ENCODE data around the gene CREB3. TPM values are rescaled to one million over a fixed set of nuclear protein-coding genes. Genes with fewer than 3 reads are reported as not detected.

The CREB3 gene
- total RNA-seq, 4 donors from 2014 or later = 17.8 to 39.6 (median 26.2) TPM

DNA sequence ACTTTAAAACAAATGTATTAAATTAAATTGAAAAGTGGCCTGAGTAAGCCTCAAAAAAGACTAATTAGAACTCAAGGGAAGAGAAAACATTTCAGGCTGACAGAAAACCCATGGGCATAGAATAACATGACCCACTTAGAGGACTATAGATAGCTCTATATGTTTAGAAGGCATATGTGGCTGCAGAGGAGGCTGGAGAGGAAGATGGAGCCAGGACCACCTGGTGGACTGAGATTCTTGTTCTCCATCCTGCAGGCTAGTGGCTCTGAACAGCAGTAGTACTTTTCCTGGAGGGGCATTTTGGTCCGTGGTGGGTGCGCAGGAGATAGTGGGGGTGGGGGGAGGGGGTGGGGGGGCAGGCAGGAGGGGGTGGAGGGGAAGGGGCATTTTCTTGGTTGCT, 48.6 kb downstream of the CREB3 start:
- H3K4me3 ChIP-seq = no peak overlapping the region
- no peak for ATAC-seq
- H3K27ac ChIP-seq = no peak overlapping the region
- no peaks in the 10 kb centered on the region for H3K36me3 ChIP-seq
- no peak for TF ChIP-seq POLR2A (IDR thresholded peaks at IDR 0.05)
- TF ChIP-seq, protein P1, sequence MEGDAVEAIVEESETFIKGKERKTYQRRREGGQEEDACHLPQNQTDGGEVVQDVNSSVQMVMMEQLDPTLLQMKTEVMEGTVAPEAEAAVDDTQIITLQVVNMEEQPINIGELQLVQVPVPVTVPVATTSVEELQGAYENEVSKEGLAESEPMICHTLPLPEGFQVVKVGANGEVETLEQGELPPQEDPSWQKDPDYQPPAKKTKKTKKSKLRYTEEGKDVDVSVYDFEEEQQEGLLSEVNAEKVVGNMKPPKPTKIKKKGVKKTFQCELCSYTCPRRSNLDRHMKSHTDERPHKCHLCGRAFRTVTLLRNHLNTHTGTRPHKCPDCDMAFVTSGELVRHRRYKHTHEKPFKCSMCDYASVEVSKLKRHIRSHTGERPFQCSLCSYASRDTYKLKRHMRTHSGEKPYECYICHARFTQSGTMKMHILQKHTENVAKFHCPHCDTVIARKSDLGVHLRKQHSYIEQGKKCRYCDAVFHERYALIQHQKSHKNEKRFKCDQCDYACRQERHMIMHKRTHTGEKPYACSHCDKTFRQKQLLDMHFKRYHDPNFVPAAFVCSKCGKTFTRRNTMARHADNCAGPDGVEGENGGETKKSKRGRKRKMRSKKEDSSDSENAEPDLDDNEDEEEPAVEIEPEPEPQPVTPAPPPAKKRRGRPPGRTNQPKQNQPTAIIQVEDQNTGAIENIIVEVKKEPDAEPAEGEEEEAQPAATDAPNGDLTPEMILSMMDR (IDR thresholded peaks at IDR 0.05 in 4 of 5, conservative IDR thresholded peaks at IDR 0.05 in 1 of 5) = no peak
- in situ Hi-C loops (cut with MboI; ENCODE audit: low sequenced_read_pairs in 4 of 4) = no loop called here
- H3K4me1 ChIP-seq = peaks cover under 1 to 3% of the 10 kb centered on the region in 2 donors
- no peaks in the 10 kb centered on the region for H3K27me3 ChIP-seq
- DNase-seq = no peak
- intact Hi-C loops (cut with DNase I; ENCODE audit: low total_unique reads) = no loop called here
- no peaks in the 10 kb centered on the region for H3K9me3 ChIP-seq

- Histone ChIP-seq H3K4me1 (no peaks in the 10 kb centered on the region), H3K27me3 (no peaks in the 10 kb centered on the region), H3K4me3 (no peak overlapping the region), H3K36me3 (no peaks in the 10 kb centered on the region), H3K27ac (no peak overlapping the region), H3K9me3 (no peaks in the 10 kb centered on the region)
- TF ChIP-seq, protein P1 (IDR thresholded peaks at IDR 0.05 in 4 of 5, conservative IDR thresholded peaks at IDR 0.05 in 1 of 5) = no peak
- no peak for TF ChIP-seq POLR2A (IDR thresholded peaks at IDR 0.05)
- DNase-seq (no peak), ATAC-seq (no peak)
- intact Hi-C loops (cut with DNase I; ENCODE audit: low total_unique reads) = no loop called here
- in situ Hi-C loops (cut with MboI; ENCODE audit: low sequenced_read_pairs in 4 of 4) = no loop called here
Observed at GRCh38 chr9:35783418-35783817, 51.0 kb downstream of the CREB3 start.

Small RNAs within 50 kb of the gene (microRNA-seq; reads per million reads assigned to microRNA genes)
- gene MIR6852 (ENCODE audit: borderline replicate concordance in 2 of 2) (0 reads per million in 2 donors), gene MIR6853 (ENCODE audit: borderline replicate concordance in 2 of 2) (0 reads per million in 2 donors)

Other genes starting within 250 kb of the CREB3 start
- 100 to 1,000 TPM in 1 of 4 donors, 10 to 100 TPM in 3; 20.8 to 166 (median 45.7) TPM for gene RUSC2, start 242.6 kb upstream of the CREB3 start, total RNA-seq
- 100 to 1,000 TPM in 1 of 4 donors, 10 to 100 TPM in 3; 48.1 to 108 (median 65.4) TPM for gene TESK1, start 127.4 kb upstream of the CREB3 start, total RNA-seq
- 10 to 100 TPM in 1 of 4 donors, under 1 TPM in 3; 0.40 to 18.3 (median 0.68) TPM for gene CD72, start 114.3 kb upstream of the CREB3 start, total RNA-seq
- gene SIT1, start 81.7 kb upstream of the CREB3 start, total RNA-seq = not detected
- gene RMRP, start 74.6 kb upstream of the CREB3 start, total RNA-seq = 100 to 1,000 TPM; 115 to 715 (median 367) TPM
- gene CCDC107, start 74.4 kb upstream of the CREB3 start, total RNA-seq = 10 to 100 TPM; 21.9 to 45.3 (median 31.5) TPM
- gene ARHGEF39, start 67.5 kb upstream of the CREB3 start, total RNA-seq = under 1 TPM in 2 of 4 donors, not detected in 2; 0.07 to 0.10 TPM
- gene CA9, start 58.7 kb upstream of the CREB3 start, total RNA-seq = not detected
- 1,000 to 10,000 TPM; 6,121 to 7,913 (median 7,020) TPM for gene TPM2, start 42.7 kb upstream of the CREB3 start, total RNA-seq
- 100 to 1,000 TPM; 106 to 256 (median 186) TPM for gene TLN1, start 471 bp upstream of the CREB3 start, total RNA-seq
- 10 to 100 TPM; 47.3 to 63.2 (median 51.4) TPM for gene GBA2, start 16.6 kb downstream of the CREB3 start, total RNA-seq
- gene RGP1, start 16.6 kb downstream of the CREB3 start, total RNA-seq = 10 to 100 TPM; 22.0 to 41.1 (median 36.3) TPM
- not detected for gene MSMP, start 21.6 kb downstream of the CREB3 start, total RNA-seq
- gene NPR2, start 58.9 kb downstream of the CREB3 start, total RNA-seq = 10 to 100 TPM; 12.3 to 19.2 (median 16.3) TPM
- under 1 TPM in 2 of 4 donors, not detected in 2; 0.53 to 0.61 TPM for gene SPAG8, start 79.6 kb downstream of the CREB3 start, total RNA-seq
- 10 to 100 TPM in 3 of 4 donors, 1 to 10 TPM in 1; 4.5 to 26.7 (median 22.0) TPM for gene HINT2, start 82.4 kb downstream of the CREB3 start, total RNA-seq
- not detected for gene FAM221B, start 96.1 kb downstream of the CREB3 start, total RNA-seq
- gene TMEM8B, start 96.6 kb downstream of the CREB3 start, total RNA-seq = 1 to 10 TPM; 1.9 to 6.4 (median 6.1) TPM
- not detected for gene OR13J1, start 137.7 kb downstream of the CREB3 start, total RNA-seq
- gene HRCT1, start 173.5 kb downstream of the CREB3 start, total RNA-seq = 1 to 10 TPM in 3 of 4 donors, not detected in 1; 3.2 to 5.1 (median 3.3) TPM
- gene SPAAR, start 176.8 kb downstream of the CREB3 start, total RNA-seq = 1 to 10 TPM; 1.3 to 4.4 (median 2.5) TPM
- gene OR2S2, start 225.5 kb downstream of the CREB3 start, total RNA-seq = not detected